GM18907 (cell line): ENCODE measurements around the gene ANO6.
A peak's percentile ranks its signal among the peaks of the same experiment; 100 is the strongest.
"Not testable (repeated sequence)": the region's sequence is repeated elsewhere in the genome, so short reads cannot be mapped to it uniquely, and the experiment has no call there.

Experiments
- ATAC-seq: cut with Tn5 transposase; IDR thresholded peaks from one replicate; pipeline ENCODE4 v1.9.1; 2021; ENCODE audit warnings: mild to moderate bottlenecking, moderate library complexity; ENCODE audit not compliant: unreplicated experiment

ANO6 gene

GRCh38 chr12:45215419-45216229 lies at the start of gene ANO6:
ANO6 (plus strand) TSS chr12:45216095; CDS start chr12:45216322, 227 bp downstream.
- peak; percentile 77 for ATAC-seq

GRCh38 chr12:45168976-45169375 lies 46.9 kb upstream of the ANO6 start:
- ATAC-seq = no peak

- ATAC-seq = peak; percentile 77
These were observed 45.3 kb upstream of the ANO6 start for GRCh38 chr12:45170456-45171042.

- not testable (repeated sequence) for ATAC-seq
These were observed 42.6 kb upstream of the ANO6 start for GRCh38 chr12:45173293-45173692.

GRCh38 chr12:45174595-45174994 lies 41.3 kb upstream of the ANO6 start:
- ATAC-seq = no peak

- no peak for ATAC-seq
These were observed 37.1 kb upstream of the ANO6 start for GRCh38 chr12:45178771-45179170.

GRCh38 chr12:45182511-45182910 lies 33.4 kb upstream of the ANO6 start:
- ATAC-seq = no peak

GRCh38 chr12:45183246-45183645 lies 32.6 kb upstream of the ANO6 start:
- ATAC-seq = no peak

GRCh38 chr12:45184147-45184963 lies 31.5 kb upstream of the ANO6 start:
- ATAC-seq = no peak

GRCh38 chr12:45186762-45187161 lies 29.1 kb upstream of the ANO6 start:
- ATAC-seq = no peak

- no peak for ATAC-seq
These were observed 26.0 kb upstream of the ANO6 start for GRCh38 chr12:45189766-45190403.

GRCh38 chr12:45191239-45191638 lies 24.7 kb upstream of the ANO6 start:
- ATAC-seq = no peak

- no peak for ATAC-seq
These were observed 23.2 kb upstream of the ANO6 start for GRCh38 chr12:45192707-45193106.

GRCh38 chr12:45200491-45201043 lies 15.3 kb upstream of the ANO6 start:
- ATAC-seq = no peak

GRCh38 chr12:45203767-45204166 lies 12.1 kb upstream of the ANO6 start:
- no peak for ATAC-seq

GRCh38 chr12:45204757-45205156 lies 11.1 kb upstream of the ANO6 start:
- ATAC-seq = no peak

- ATAC-seq = peak; percentile 82
These were observed 10.6 kb upstream of the ANO6 start for GRCh38 chr12:45205165-45205825.

GRCh38 chr12:45208604-45209487 lies 7.0 kb upstream of the ANO6 start:
- ATAC-seq = no peak

- no peak for ATAC-seq
These were observed 6.1 kb upstream of the ANO6 start for GRCh38 chr12:45209784-45210183.
